Measurements from ENCODE around the gene HM13. TPM values are rescaled to one million over a fixed set of nuclear protein-coding genes. Genes with fewer than 3 reads are reported as not detected.

Gene HM13
- total RNA-seq, 2 experiments from 2014 or later: 163 to 168 TPM

DNA sequence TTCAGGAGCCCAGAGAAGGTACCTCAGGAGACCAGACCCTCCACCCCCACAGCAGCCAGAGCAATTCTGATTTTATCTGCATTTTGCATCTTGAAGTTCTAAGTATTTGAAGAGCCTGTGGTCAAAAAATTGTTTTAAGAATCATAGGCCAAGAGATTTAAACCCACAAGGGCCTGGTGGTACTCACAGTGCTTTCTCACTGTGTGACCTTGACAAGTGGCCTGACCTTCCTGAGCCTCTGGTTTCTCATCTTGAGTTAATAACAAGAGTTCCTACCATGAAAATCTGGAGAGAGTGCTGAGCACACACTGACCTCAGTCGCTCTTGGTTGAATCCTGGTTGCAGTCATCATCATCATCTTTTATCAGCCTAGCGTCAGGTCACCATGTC is 45.5 kb downstream of the HM13 start:
- ChIA-PET CTCF (interaction anchor here (0.8 to 27.8 kb wide), 9 partner anchors 8 to 74 kb away, joined by 3 to 673 read pairs (median 7); partner anchors contain the start of gene ID1), POLR2A (no interaction called here)

DNA sequence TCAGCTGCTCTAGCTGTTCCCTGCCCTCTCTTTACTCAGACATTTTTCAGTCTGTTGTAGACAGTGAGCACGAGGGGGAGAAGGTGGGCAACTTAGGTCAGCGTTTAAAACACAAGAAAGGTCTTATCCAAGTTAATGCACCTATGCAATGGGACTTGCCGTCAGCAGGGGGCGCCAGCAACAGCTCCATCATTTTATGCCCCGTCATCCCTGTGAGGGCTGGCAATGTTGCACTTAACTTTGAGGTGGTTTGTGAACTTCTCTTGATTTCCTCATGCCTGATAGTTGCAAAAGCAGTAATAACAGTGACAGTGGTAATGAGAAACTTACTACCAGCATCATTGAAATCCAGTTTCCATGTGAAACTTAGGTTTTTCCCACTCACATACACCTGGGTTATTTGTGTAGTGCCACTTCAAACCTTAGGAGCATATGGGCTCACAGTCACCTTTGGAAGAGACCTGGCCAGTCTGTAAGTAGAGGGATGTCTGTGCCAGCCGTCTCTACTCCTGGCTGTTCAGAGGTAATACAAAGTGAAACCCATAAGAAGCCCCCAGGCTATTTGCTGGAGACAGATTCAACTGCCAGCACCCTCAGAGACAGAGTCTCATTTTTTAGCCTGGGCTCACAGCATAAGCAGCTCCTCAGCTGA is 46.0 kb downstream of the HM13 start:
- CTCF ChIA-PET: interaction anchor here (0.8 to 27.8 kb wide), 11 partner anchors 9 to 74 kb away, joined by 3 to 673 read pairs (median 6); partner anchors contain the start of gene ID1
- POLR2A ChIA-PET: no interaction called here

DNA sequence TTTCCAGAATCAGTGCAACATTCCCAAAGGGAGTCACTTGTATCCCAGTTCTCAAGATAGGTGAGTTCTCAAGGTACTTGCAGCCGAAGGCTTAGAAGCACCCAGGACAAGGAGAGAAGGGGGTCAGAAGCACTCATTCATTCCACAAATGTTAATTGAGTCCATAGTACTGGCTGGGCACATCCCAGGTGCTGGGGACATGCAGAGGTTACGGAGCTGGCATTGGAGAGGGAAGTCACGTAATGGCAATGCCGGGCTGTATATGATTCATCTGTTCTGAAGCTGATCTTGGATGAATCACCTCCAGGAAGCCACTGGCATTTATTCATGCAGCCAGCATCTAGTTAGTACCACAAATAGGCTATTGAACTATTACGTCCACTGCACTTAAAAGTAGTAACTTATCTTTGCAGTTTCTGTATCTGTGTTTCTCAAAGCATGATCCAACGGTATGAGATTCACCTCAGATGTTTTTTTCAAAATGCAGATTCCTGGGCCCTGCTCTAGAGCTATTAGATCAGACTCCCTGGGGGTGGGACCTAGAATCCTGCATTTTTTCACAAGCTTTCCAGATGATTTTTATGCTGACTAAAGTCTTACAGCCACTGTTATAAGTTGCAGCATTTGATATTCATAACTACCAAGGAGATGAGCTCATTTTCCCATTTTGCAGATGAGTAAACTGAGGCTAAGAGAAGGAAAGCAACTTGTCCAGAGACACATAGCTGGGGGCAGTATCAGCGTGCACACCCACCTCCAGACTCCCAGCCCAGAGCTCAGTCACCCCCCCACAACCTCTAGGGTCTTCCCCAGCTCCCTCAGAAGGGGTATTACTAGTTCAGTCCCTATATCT is 46.7 kb downstream of the HM13 start:
- ChIA-PET CTCF (interaction anchor here (0.9 to 27.8 kb wide), 10 partner anchors 8 to 50 kb away, joined by 3 to 673 read pairs (median 6); partner anchors contain the start of gene ID1), POLR2A (interaction anchor here (0.6 kb wide), 1 partner anchor 345 kb away, joined by 7 read pairs; no protein-coding TSS in a partner anchor)

DNA sequence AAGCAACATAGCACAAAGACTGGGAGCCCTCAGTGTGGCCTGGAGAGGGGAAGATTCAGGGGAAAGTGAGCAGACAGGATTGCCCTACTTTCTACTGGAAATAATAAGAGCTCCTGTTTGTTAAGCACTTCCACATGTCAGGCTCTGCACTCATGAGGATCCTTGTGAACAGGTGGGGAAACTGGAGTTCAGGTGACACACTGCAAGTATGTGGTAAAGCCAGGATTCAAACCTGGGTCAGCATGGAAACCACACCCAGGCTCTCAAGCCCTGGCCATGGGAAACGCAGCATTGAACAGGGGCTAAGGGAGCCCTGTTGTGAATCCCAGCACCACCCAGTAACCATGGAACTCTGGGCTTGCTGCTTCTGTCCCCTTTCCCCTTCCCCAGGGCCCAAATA is 48.0 kb downstream of the HM13 start:
- CTCF ChIA-PET: interaction anchor here (0.7 to 27.8 kb wide), 9 partner anchors 9 to 100 kb away, joined by 3 to 673 read pairs (median 4); partner anchors contain the start of gene ID1
- POLR2A ChIA-PET: interaction anchor here (1.1 kb wide), 1 partner anchor 51 kb away, joined by 3 read pairs; no protein-coding TSS in a partner anchor

DNA sequence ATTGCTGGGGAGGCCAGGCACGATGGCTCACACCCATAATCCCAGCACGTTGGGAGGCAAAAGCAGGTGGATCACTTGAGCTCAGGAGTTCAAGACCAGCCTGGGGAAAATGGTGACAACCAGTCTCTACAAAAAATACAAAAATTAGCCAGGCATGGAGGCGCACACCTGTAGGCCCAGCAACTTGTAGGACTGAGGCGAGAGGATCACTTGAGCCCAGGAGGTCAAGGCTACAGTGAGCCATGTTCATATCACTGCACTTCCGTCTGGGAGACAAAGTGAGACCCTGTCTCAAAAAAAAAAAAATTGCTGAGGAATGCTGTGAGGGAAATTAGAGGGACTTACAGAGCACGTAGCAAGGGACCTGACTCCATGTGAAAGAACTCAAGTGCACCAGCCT is 50.0 kb downstream of the HM13 start:
- POLR2A ChIA-PET: no interaction called here

DNA sequence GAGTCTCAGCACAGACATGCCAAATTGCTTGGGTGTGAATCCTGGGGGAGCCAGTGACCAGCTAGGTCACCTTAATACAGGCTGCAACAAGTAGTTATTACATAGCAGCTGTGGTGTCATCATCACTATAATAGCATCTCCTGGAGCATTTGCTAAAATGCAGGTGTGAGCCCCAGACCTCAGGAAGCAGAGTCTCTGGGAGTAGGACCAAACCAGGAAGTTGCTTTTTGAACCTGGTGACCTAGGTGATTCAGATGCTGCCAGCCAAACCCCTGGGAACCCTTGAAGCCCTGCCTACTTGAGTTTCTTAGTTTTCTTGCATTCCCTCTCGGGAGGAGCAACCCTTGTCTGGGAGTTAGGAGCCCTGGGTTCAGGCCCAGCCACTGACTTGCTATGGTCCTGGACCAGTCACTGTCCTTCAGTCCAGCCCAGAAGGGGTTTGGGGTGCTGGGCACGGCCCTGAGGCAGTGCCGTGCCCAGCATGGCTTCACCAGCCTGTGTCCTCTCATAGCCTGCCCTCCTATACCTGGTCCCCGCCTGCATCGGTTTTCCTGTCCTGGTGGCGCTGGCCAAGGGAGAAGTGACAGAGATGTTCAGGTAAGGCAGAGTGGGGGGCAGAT is 51.6 kb downstream of the HM13 start:
- ChIA-PET CTCF (interaction anchor here (1.0 to 27.8 kb wide), 2 partner anchors 46 to 158 kb away, joined by 4 to 673 read pairs; partner anchors contain the start of gene ID1), POLR2A (no interaction called here)

More for the DNA sequence above, 50.0 kb downstream of the HM13 start:
- CTCF ChIA-PET: interaction anchor here (2.5 to 27.8 kb wide), 2 partner anchors 9 to 47 kb away, joined by 21 to 673 read pairs; partner anchors contain the start of gene ID1

DNA sequence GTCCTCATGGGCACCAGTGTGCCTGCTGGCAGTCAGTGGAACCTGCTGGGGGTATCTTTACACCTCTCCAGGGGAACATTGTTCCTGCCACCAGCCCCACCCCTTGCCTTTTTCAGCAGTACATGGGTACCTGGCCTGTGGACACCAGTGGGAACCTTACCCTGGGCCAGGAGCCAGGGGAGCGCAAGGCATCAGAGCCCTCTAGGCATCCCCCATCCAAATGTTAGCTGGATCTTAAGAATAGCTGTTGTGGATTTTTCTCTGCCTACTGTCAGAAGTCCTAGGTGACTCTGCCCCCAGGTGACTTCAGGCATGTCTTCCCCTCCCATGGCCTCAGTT is 52.0 kb downstream of the HM13 start:
- CTCF ChIA-PET: interaction anchor here (1.0 to 27.8 kb wide), 2 partner anchors 21 to 45 kb away, joined by 3 to 673 read pairs; partner anchors contain the start of gene ID1
- POLR2A ChIA-PET: no interaction called here

DNA sequence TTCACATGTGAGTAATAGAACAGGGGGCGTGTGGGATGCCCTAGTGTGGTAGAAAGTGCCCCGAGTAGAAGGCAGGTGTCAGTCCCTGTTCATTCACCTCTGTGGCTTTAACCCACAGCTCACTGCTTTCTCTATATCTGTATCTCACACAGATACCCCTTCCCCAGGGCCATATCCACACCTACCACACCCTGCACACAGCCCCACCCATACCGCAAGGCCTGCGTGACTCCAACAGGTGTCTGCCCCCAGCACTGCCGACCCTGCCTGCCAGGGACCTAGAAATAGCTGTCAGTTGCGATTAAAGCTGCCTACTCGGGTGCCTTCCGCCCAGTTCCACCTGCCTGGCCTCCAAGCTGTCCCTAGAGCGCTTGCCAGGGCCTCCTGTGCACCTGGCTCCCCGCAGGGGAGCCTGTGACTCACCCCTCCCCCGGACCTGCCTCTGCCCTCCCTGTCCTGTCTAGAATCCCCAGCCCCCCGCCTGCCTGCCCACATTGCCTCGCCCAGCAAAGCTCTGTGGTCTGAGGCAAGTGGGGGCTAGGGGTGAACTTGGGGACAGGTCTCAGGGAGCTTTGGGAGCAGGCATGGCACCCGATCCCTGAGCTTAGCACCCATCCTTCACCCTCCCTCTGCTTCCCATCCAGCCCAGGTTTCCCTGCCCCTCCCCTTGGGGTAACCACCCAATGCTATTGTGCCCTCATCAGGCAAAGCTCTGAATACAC is 52.6 kb downstream of the HM13 start:
- POLR2A ChIA-PET: no interaction called here
- CTCF ChIA-PET: interaction anchor here (0.8 to 27.8 kb wide), 6 partner anchors 7 to 157 kb away, joined by 3 to 673 read pairs (median 4); partner anchors contain the start of gene ID1

DNA sequence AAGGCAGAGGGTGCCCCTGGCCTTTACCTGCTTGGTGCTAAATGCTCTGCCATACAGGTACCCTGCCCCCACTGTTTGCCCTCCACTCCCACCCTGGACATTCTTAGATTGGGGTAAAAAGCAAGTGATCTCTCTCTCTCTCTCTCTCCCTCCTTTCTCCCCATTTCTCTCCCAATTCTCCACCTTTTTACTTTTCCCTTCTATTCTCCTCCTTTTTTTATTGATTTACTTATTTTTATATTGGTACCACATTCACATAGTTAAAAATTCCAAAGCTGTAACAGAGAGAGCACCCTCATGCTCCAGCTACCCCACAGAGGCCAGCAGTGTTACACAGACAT is 53.1 kb downstream of the HM13 start:
- ChIA-PET CTCF (interaction anchor here (0.8 to 27.8 kb wide), 7 partner anchors 8 to 157 kb away, joined by 3 to 673 read pairs (median 4); partner anchors contain the start of gene ID1), POLR2A (no interaction called here)

DNA sequence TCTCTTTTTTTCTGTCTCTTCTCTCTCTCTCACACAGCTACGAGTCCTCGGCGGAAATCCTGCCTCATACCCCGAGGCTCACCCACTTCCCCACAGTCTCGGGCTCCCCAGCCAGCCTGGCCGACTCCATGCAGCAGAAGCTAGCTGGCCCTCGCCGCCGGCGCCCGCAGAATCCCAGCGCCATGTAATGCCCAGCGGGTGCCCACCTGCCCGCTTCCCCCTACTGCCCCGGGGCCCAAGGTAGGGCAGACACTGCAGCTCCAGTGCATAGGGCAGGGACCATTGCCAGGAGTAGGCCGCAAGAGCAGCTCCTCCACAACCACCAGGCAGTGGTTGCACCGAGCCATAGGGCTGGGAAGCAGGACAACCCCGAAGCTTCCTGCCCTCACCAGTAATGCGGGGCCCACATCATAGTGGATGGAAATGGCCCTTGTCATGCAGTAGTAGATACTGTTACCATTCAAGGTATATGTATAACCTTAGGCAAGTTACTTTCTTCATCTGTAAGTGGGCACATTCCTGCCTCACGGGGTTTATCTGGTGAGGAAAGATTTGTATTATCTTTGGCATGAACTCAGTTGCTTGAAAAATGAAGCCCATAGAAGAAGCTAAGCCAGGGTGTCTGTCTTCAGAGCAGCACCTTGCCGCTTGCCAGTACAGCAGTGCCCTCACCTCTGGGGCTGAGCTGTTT is 53.9 kb downstream of the HM13 start:
- CTCF ChIA-PET: interaction anchor here (0.8 to 27.8 kb wide), 11 partner anchors 9 to 156 kb away, joined by 3 to 673 read pairs (median 4); partner anchors contain the start of gene ID1
- POLR2A ChIA-PET: interaction anchor here (0.7 kb wide), 1 partner anchor 36 kb away, joined by 6 read pairs; no protein-coding TSS in a partner anchor

DNA sequence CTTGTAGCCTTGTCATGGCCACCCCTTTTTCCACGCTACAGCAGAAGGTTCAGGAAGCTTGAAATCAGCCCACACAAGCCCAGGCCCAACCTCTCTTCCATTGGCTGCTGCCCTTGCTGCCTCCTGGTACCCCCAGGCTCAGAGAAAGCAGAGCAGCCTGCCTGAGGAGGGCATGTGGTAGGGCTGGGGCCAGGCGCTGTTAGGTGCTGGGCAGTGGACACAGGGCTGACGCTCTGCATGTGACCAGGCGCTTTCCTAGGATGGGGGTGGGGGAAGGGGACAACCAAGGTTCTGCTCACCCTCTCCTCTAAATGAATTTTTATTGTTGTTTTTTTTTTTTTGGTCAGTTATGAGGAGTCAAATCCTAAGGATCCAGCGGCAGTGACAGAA is 54.5 kb downstream of the HM13 start:
- POLR2A ChIA-PET: interaction anchor here (0.7 to 1.7 kb wide), 2 partner anchors 36 to 44 kb away, joined by 6 to 9 read pairs; no protein-coding TSS in a partner anchor
- CTCF ChIA-PET: interaction anchor here (0.6 to 27.8 kb wide), 12 partner anchors 9 to 155 kb away, joined by 3 to 673 read pairs (median 4); partner anchors contain the start of gene ID1

DNA sequence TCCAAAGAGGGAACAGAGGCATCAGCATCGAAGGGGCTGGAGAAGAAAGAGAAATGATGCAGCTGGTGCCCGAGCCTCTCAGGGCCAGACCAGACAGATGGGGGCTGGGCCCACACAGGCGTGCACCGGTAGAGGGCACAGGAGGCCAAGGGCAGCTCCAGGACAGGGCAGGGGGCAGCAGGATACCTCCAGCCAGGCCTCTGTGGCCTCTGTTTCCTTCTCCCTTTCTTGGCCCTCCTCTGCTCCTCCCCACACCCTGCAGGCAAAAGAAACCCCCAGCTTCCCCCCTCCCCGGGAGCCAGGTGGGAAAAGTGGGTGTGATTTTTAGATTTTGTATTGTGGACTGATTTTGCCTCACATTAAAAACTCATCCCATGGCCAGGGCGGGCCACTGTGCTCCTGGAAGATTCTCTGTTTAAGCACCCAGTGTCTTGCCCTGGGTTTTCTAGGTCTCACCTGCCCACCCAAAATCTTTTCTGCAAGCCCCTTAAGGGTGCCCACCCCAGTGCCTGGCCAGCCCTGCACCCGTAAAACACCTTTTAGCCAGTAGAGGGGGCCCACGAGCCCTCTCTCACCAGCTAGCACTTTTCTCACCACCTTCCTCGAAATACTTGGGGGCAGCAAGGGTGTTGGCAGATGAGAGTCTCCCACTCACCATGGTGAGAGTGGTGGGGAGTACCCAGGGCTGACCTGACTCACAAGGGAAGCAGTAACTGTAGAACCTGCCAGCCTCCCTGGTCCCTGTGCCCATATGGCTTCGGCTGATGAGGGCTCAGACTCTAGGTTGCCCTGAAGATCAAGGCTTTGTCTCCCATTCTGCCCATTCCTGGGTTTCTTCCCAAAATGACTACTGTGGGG is 55.1 kb downstream of the HM13 start:
- ChIA-PET CTCF (interaction anchor here (0.6 to 27.8 kb wide), 11 partner anchors 8 to 154 kb away, joined by 3 to 673 read pairs (median 4); partner anchors contain the start of gene ID1), POLR2A (interaction anchor here (0.7 to 1.7 kb wide), 3 partner anchors 34 to 43 kb away, joined by 4 to 9 read pairs (median 6); no protein-coding TSS in a partner anchor)

DNA sequence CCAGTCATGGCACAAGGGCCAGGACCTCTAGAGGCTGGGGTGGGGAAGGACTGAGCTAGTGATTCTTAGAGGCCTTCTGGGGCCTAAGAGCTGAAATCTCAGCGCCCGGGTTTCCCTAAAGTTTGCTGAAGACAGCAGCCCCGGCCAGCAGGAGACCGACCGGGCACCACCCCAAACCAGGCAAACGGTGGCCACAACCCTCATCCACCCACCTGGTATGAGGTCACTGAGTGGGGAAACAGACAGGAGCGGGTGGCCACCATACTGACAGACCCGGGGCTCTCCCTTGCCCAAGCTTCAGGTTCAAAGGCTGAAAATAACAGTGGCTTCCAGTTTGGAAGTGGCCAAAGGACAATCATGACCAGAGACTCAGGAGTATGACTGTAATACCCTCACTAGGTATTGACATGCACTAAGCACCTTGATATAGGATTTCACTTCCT is 55.8 kb downstream of the HM13 start:
- CTCF ChIA-PET: interaction anchor here (0.6 to 27.8 kb wide), 8 partner anchors 11 to 153 kb away, joined by 3 to 673 read pairs (median 4); partner anchors contain the start of gene ID1

DNA sequence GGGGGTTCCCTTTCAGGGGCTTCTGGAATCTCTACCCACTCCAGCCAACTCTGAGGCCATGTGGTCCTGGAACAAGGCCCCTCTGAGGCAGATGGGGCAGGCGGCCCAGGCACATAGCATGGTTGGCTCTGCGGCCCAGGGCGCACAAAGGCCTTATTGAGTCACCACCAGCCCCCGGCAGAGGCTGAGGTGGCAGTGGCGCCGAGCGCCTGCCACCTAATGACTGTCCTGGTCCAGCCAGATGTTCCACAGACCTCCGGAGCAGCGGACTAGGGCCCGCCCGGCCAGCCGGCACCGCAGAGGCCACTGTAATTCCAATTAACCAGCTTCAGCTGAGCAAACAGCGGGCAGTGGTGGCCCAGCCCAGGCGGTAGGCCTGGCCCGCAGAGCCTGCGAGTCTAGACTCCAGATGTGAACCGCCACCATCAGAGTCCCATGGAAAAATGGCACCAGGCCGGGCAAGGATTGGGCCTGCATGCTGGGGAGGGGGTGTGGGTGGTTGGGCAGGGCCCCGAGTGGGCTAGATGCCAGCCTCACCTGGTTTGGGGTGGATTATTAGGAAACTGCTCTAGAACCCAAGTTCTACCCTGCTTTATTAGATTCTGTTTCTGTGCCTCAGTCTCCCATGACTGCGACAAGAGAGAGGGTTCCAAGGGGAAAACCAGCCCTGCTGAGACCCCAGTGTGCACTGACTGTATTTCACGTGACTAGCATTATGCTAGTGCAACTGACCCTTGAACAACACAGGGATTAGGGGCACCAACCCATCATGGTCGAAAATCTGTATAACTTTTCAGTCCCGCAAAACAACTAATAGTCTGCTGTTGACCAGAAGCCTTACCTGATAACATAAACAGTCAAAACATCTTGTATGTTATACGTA is 56.7 kb downstream of the HM13 start:
- POLR2A ChIA-PET: no interaction called here
- CTCF ChIA-PET: interaction anchor here (0.5 to 27.8 kb wide), 5 partner anchors 16 to 62 kb away, joined by 3 to 673 read pairs (median 5); partner anchors contain the start of gene ID1

More for the DNA sequence above, 55.8 kb downstream of the HM13 start:
- POLR2A ChIA-PET: interaction anchor here (1.1 to 1.7 kb wide), 2 partner anchors 33 to 43 kb away, joined by 4 to 9 read pairs; no protein-coding TSS in a partner anchor

DNA sequence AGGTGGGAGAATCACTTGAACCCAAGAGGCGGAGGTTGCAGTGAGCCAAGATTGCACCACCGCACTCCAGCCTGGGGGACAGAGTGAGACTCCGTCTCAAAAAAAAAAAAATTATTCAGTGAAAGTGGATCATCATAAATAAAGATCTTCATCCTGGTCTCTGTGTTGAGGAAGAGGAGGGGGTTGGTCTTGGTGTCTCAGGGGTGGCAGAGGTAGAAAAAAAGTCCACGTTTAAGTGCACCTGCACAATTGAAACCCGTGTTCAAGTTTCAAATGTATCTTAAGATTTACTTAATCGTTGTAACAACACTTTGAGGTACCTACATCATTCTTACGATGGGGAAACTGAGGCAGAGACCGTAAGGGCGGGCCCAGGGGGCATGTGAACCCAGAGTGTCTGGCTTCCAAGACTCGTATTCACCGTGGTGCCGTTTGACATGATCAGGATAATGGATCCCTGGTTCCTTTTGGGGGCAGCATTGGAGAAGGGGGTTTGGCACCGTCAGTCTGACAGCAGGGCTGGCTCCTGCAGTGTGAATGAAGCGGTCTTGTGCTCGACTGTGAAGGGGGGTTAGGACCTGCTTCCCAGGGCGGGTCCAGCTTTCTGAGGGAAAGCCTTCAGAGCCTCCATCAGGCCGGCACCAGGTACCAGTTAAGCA is 57.9 kb downstream of the HM13 start:
- CTCF ChIA-PET: interaction anchor here (1.0 to 27.8 kb wide), 4 partner anchors 9 to 39 kb away, joined by 3 to 673 read pairs (median 13); partner anchors contain the start of gene ID1
- POLR2A ChIA-PET: interaction anchor here (1.5 to 2.4 kb wide), 2 partner anchors 32 to 40 kb away, joined by 9 to 31 read pairs; partner anchors contain the start of gene ID1

Measured in activated CD8-positive, alpha-beta memory T cell treated with anti-CD3 and anti-CD28 coated beads for 36 hours (primary cell).